Measurements from ENCODE around the gene ADAMTSL3.
"Not testable (repeated sequence)": the region's sequence is repeated elsewhere in the genome, so short reads cannot be mapped to it uniquely, and the experiment has no call there.

Gene ADAMTSL3

DNA sequence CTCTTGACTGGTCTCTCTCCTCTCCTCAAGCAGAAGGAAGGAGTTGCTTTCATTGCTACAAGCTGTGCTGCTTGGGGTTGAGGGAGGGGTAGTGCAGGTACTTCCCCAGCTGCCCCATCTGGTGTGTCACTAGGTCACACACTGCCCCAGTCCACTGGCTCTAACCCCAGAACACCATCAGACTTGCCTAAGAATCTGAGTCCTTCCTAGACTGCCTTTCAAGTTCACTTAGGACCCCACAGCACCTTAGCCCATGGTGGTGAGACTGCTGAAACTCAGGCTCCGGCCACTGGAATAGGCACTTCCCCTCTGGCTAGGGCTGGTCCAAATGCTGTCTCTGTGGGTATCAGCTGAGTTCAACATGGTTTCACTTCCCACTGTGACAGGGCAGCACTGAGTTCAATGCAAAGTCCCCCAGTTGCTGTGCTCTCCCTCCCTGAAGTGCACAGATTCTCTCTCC lies 301.9 kb downstream of the ADAMTSL3 start:
- intact Hi-C loops (cut with DNase I): no loop called here

DNA sequence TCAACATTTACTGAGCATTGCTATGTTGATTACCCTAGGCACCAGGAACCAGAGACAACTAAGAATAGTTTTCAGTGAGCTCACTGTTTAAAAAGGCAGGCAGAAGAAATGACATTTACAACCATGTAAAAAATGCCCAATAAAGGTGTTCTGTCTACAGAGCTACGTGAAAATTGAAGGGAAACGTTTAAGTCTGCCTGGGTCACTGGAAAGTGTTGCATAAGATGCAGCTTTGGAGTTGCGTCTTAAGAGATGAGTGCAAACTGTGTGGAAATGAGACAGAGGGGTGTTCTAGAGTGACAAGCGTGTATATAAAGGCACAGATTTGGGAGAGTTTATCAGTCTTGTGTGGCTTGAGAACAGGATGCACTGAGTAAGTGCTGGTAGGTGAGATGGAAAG lies 303.0 kb downstream of the ADAMTSL3 start:
- intact Hi-C loops (cut with DNase I): no loop called here

More for the DNA sequence above, 301.9 kb downstream of the ADAMTSL3 start:
- DNase-seq: no peak

DNA sequence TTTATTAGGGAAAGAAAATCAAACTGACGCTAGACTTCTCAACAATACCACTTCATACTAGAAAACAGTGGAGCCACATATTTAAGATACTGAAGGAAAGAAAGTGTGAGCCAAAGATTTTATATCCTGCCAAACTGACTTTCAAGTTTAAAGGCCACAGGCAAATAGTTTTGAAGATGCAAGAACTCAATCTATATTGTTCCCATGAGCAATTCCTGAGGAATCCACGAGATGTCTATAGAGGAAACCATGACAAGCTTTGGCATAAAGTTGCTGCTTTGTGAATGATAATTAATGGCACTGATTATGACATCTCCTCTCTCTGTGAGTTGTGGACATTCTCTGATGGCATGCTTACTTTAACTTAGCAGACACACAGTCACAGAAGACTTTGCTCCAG lies 305.6 kb downstream of the ADAMTSL3 start:
- no peak for DNase-seq
- intact Hi-C loops (cut with DNase I): no loop called here

More for the DNA sequence above, 303.0 kb downstream of the ADAMTSL3 start:
- DNase-seq: no peak

DNA sequence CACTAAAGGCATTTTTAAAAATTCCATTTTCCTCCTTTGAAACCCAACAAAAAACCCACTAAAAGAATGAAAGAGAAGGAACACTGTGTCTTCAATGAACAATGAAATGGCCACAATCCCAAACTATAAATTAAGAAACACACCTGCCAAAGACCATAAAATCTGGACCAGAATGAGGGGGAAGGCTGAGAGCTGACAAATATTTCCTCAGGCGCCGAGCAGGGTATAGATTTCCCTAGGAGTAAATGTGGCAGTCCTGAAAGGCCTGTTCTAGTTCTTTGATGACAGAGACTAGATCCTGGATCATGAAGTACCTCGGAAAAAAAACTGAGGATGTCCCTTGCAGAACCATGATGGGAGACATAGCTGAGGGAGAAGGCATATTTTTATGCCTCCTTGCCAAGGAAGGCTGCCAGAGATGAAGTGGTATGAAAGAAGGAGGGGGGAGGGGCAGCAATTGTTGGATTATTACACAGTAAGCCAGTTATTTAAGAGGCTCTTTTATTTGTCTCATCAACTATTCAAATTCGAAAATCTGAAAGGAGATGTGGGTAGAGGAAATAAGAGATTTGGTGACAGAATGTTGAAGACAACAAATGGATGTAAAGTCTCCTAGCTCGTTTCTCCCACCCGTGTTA lies 306.4 kb downstream of the ADAMTSL3 start:
- intact Hi-C loops (cut with DNase I): no loop called here
- DNase-seq: no peak

DNA sequence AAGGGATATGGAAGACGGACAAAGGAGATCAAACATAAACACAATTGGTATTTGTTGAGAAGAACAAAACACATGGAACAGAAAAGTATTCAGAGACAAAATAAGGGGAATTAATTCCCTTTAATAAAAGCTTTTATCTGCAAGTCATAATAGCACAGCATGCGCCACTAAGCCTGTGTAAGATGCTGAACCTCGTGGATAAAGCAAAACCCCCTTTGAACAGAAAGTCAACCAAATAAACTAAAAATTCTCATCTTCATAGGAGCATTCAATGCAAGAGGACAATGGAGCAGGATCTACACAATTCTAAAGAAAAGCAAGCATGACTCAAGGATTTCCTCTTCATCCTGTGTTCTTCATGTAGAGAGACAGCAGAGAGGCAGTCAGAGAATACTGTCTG lies 307.4 kb downstream of the ADAMTSL3 start:
- intact Hi-C loops (cut with DNase I): no loop called here
- DNase-seq: no peak

DNA sequence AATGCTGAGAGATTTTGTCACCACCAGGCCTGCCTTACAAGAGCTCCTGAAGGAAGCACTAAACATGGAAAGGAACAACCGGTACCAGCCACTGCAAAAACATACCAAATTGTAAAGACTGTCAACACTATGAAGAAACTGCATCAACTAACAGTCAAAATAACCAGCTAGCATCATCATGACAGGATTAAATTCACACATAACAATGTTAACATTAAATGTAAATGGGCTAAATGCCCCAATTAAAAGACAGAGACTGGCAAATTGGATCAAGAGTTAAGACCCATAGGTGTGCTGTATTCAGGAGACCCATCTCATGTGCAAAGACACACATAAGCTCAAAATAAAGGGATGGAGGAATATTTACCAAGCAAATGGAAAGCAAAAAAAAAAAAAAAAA lies 311.0 kb downstream of the ADAMTSL3 start:
- intact Hi-C loops (cut with DNase I); DNase-seq: not testable (repeated sequence)

DNA sequence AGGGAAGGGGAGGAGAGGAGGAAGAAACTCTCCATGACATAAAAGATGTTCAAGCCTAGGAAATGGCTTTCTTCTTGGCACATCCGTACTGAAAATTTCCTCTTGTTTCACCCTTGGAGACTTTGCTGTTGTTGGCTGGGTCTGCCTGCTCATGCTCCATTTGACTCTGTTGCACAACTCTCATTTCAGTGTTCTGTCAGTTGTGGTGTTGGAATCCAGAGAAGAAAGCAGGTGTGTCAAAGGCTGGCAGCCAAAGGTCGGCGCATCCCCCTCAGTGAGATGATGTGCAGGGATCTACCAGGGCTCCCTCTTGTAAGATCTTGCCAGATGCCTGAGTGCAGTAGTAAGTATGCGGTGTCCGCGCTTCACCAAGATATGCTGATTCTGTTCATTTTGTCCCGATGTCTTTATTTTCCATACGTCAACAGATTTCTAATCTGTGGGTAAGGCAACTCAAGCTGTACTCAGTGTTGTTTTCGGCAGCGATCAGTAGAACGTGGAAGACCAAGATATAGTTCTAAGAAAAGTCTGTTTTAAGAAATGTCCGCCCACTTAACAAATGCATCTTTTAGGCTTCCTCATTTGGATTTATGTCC lies 316.5 kb downstream of the ADAMTSL3 start:
- intact Hi-C loops (cut with DNase I): no loop called here
- DNase-seq: no peak

DNA sequence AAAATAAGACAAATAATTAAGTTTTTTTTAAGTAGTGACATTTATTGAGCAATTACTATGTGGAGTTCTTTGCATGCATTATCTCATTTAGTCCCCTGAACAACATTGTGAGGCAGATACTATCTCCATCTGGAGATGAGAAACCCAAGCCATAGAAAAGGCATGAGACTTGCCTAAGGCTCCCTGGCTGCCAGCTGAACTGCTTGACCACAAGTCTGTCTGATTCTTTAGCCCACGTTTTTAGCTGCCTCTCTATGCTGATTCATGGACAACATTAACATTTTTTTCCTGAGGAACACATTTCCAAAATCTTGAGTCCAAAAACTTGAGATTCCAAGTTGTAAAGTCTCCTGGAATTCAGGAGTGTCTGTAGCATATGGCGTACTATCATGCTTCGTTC lies 318.1 kb downstream of the ADAMTSL3 start:
- intact Hi-C loops (cut with DNase I): no loop called here
- no peak for DNase-seq

DNA sequence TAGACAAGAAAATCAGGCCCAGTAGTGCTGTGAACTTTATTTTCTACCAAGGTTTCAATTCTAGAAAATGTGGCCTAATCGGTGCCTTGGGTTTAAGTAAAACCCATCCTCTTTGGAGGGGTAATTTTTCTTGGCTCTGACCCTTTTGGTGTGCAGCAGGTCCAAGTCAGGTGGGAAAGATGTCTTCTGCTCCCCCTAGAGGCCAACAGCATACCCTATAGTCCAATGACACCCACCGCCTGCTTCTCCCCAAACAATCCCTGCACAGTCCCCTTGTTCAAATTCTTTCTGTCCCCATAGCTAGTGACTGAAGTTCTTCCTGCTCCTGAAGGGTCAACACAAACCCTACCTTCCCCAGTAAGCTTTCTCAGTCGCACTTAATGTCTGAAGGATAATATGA lies 319.9 kb downstream of the ADAMTSL3 start:
- DNase-seq: no peak
- intact Hi-C loops (cut with DNase I): no loop called here

DNA sequence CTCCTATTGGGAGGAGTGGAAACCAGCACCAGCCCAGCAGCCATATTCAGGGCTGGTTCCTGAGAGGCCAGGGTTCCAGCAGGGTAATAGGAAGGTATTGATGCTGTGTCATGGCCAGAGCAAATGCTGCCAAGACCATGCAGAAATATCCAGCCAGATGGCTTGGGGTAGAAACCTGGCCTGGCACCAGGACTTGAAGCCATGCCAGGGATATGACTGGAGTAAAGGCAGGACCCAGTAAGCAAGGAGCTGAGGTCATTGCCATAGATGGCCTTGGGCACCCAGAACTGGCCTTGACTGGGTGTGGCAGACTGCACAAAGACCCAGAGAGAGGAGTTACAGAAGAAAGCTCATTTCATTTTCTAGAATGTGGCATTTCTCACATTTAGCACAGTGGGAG lies 324.1 kb downstream of the ADAMTSL3 start:
- intact Hi-C loops (cut with DNase I): no loop called here

DNA sequence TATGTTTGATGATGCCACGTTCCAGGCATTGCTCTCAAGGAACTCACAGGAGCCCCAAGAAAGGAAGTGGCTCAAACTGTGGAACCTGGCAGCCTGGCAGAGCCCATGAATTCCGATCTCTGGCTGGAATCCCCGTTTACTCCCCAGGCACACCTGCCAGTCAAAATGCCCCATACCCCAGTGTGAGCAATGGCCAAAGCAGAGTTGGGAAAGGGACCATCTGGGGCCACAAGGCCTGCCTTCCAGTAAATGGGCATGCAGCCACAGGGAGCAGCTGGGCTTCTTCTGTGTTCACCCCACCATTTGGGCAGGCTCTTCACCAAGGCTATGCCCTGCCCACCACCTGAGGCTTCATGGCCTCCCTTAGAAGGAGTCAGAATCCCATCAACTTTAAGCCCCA lies 324.7 kb downstream of the ADAMTSL3 start:
- intact Hi-C loops (cut with DNase I): no loop called here
- no peak for DNase-seq

More for the DNA sequence above, 324.1 kb downstream of the ADAMTSL3 start:
- DNase-seq: no peak

DNA sequence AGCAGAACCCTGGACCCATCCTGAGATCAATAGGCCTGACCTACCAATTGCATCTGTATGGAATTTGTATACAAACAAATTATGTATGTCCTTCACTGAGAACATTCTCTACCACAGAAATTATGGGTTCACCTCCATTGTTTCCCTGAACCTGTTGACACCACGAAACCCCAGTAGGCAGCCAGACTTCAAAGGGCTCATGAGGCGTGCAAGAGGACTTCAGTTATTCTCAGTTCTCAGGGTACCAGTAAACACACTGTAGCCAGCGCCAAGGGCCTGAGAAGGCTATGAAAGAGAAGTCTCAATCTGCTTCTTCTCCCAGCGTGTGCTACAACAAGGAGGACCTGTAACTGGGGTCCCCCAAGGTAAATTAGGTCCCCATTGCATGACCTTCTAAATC lies 326.7 kb downstream of the ADAMTSL3 start:
- no peak for DNase-seq
- intact Hi-C loops (cut with DNase I): no loop called here

DNA sequence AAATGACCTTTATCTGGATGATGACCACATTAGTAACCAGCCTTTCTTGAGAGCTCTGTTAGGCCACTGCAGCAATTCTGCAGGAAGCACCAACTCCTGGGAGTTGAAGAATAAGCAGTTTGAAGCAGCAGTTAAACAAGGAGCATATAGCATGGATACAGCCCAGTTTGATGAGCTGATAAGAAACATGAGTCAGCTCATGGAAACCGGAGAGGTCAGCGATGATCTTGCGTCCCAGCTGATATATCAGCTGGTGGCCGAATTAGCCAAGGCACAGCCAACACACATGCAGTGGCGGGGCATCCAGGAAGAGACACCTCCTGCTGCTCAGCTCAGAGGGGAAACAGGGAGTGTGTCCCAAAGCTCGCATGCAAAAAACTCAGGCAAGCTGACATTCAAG lies 328.8 kb downstream of the ADAMTSL3 start:
- DNase-seq: no peak
- intact Hi-C loops (cut with DNase I): no loop called here

DNA sequence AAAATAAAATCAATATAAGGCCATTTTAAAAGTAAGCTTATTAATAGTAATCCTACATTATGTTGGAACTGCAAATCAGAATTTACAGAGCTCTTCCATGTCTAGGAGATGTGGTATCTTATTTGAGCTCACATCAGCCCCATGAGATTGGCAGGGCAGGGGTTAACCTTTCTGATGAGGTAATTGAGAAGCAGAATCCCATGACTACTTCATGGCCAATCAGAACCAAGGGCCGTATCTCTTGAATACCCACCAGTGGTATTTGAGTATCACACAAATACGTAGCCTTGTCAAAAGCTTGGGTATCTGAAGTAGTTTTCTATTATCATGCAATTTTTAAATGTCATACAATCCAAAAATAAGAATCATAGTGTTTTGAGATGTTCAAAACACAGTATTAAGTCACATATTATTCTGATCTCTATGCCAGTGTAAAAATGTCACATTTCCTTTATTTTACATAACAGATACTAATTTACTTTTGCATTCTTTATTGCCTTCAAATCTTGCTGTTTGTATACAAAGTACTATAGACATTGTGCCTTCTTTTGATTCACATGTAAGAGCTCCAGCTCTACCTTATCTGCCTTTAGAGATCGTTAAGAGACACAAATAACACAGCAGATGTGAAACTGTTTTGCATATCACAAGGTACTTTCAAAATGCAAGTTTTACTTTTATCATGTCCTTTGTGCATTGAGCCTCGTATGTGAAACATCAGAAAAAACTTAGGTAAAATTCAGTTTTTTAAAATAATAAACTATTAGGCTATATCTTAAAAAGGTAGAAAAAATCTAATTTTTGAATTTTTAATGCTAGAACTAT lies 329.9 kb downstream of the ADAMTSL3 start:
- DNase-seq: no peak
- intact Hi-C loops (cut with DNase I): no loop called here

DNA sequence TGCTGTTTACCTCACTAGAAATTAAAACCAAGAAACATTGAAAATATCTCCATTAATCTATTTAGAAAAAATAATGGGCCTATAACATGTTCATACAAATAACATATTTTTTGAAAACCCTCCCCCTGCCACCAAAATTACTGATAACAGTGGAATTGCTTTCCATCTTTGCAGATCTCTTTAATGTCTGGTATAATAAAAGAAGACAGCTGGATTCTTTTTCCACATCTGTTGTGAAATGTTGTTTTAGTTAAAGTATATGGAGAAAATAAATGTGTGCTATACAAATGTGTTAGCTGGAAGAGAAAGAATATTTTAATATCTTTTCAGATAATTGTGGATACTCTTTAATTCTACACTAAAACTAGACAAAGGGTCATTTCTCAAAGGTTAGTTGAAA lies 330.7 kb downstream of the ADAMTSL3 start:
- intact Hi-C loops (cut with DNase I): no loop called here
- no peak for DNase-seq

DNA sequence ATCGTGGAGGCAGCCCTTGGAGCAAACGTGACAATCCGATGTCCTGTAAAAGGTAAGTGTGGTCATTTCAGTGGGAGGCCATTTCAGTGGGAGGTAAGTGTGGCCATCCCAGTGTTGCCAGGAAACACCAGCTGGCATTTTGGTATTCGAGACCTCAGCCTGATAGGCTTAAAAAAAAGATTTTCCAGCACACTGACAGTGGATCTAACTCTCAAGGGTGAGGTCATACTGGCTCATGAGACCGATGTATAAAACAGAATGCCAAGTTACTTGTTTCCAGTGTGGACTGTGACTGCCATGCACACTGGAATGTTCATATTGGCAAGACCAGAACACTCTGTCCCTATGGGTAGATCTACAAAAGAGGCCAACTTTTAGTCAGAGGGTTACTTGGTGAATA lies 337.2 kb downstream of the ADAMTSL3 start:
- DNase-seq: no peak
- intact Hi-C loops (cut with DNase I): no loop called here

DNA sequence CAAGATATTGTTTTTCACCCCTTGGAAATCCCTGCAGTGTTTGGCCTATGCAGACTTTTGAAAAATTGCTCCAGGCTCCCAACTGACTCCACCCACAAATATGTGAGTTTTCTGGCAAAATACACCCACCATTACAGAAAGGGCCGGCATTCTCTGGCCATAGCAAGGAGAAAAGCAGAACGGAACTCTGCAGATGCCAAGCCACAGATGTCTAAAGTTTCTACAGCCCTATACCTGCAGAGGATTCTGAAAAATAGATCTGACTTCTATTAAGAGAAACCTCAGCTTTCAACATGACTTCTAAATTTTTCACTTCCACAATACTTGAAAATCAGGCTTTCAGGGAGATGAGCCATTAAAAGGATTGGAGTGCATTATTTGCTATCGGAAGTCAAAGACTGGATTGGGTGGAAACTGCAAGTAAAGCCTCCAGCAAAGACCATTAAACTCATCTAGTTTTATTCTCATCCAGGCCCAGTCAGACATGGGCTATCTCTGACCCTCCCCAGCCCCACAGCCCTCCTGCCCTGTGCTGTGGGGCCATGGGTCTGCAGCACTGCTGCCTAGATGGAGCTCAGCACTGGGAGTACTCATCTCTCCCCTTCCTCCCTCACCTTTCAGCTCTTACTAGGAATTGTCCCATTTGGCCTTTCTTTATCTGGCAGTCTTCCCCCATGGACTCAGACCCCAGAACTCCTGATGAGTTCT lies 338.6 kb downstream of the ADAMTSL3 start:
- DNase-seq: no peak
- intact Hi-C loops (cut with DNase I): no loop called here

DNA sequence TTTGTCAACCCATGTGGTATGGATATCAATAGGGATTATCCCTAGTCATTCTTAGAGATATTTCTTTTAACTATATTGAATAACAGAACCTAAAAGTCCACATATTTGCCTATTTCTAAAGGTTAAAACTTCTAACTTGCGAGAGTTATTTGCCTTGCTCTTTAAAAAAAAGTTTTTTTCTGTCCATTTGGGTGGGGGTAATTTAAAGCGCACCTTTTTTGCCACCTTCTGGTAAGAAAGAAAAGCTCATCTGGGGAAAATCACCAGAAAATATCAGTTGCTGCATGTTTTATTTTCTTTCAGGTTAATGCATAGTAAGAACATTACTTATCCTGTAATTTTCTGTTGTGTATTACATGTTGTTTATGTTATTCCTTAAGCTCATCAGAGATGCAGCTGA lies 339.7 kb downstream of the ADAMTSL3 start:
- DNase-seq: no peak
- intact Hi-C loops (cut with DNase I): no loop called here

DNA sequence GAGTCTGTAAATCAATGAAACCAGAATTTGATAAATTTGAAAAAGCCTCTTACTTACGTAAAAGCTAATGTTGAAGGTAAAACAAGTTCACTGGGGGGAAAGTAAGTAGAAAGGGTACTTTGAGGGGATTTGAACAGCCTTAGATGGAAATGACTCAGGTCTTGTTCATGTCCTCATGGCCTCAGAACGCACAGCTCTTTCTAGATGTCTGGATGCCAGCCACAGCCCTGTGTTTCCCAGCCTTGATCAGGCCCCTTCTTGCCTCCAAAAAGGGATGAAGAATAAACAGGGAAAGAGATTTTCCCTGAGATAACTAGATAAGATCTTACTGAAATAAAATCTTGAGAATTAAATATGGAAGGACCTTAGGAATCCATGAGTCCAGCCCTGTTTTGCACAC lies 344.6 kb downstream of the ADAMTSL3 start:
- DNase-seq: no peak
- intact Hi-C loops (cut with DNase I): no loop called here

DNA sequence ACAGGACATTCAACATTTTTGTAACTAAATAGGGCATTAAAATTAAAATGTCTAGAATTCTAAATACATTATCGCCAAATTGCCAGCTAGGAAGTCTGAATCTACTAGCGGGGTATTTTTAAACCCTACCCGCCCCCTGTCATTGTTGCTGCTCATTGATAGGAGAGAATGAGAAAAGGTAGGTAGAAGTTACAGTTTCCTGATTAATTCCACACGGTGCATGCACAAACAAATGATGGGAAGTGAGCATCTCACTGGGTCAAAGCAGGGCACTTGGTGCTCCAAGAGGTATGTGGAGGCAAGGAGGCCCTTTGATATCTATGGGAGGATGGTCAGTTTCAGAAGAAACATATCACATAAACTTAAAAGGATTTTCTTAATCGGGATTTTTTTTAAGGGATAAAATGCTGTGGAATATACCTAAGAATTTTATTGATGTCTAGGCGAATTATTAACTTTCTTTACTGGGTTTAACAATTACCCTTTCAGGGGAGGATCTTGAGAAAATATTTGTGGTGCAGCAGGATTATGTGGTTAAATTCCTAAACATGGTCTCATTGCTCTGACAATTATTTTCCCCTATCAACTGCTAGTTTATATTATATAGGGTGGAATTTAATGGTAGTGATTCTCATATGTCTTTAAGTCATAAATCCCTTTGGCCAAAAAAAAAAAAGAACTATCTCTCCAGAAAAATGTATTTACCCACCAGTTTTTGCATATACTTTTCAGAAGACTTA lies 345.6 kb downstream of the ADAMTSL3 start:
- DNase-seq: no peak
- intact Hi-C loops (cut with DNase I): no loop called here

All from posterior cingulate gyrus (tissue), 11 donors.